Upper lobe of left lung (tissue), 4 donors: Measurements from ENCODE around the gene PPP1R14D.

ENCODE experiments used
- CTCF ChIP-seq, 6 experiments: fragments of 450-650 bp in 4 of 6; fragments of 200-600 bp in 2 of 6; sonication (generic) in 2 of 6; IDR thresholded peaks; one replicate each; pipeline ENCODE4 v1.5.1; 2016 to 2019; ENCODE audit warnings: antibody characterized with exemption in 6 of 6
- POLR2A ChIP-seq, 4 donors: fragments of 450-650 bp; IDR thresholded peaks; one replicate each; pipeline ENCODE4 v1.5.1; 2016 to 2017; ENCODE audit warnings: antibody characterized with exemption in 4 of 4, mild to moderate bottlenecking in 2 of 4

- TF ChIP-seq CTCF (IDR thresholded peaks at IDR 0.05) (no peak), POLR2A (IDR thresholded peaks at IDR 0.05) (no peak)
Observed at GRCh38 chr15:40768521-40769273, 59.8 kb downstream of the PPP1R14D start.
